Stimulated activated CD4-positive, alpha-beta T cell treated with anti-CD3 and anti-CD28 coated beads, Interleukin-1b, Interleukin-23, amount 100 ng/mL, for 24 hours (primary cell): ENCODE data around the gene KRTAP4-4.

Experiments used
- DNase-seq, 4 experiments: peaks; one replicate each; pipeline ENCODE4 v3.0.0-alpha.2; 2020; ENCODE audit warnings: low read depth in 4 of 4, low spot score in 1 of 4

The KRTAP4-4 gene

DNA sequence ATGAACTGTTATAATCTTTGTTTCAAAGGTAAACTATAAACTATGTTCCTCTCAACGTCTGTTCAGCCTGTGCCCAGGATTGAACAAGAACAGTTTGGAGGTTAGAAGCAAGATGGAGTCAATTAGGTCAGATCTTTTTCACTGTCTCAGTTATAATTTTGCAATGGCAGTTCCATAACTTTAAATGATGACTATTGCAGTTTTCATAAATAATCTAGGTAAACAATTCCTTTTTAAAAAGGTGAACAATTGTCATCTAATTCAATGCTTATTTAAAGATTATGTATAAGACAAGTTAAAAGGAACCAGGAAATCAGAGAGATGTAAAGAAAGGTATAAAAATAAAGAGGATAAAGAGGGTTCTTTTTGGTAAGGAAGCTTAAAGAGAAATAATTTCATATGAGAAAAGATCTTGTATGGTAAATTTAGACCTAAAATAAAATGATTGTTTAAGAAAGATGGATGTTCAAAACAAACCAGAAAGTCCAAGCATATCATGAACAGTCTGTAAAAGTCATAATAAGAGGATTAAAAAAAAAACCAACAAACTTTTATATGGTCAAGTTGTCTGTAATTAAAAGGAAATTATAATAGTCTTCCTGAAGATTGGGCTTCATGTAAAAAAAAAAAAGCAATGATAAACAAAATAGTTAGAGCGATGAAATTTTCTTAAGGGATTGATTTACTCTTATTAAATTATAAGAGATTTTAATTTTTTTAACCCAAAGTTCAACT is 49.2 kb downstream of the KRTAP4-4 start:
- DNase-seq: no peak
